ENCODE data around the gene ZNF35. TPM values are rescaled to one million over a fixed set of nuclear protein-coding genes. Genes with fewer than 3 reads are reported as not detected.
A peak's percentile ranks its signal among the peaks of the same experiment; 100 is the strongest.

ZNF35 gene
- total RNA-seq, 1 experiment from 2014 or later: 11.3 TPM

- intact Hi-C loops (cut with micrococcal nuclease; ENCODE audit: unreplicated experiment): loop anchor here (2.0 to 5.0 kb wide), 2 partner anchors 23 to 135 kb away; partner anchors contain the start of gene ZNF197
- Mint-ChIP-seq H3K27me3 (ENCODE audit: unreplicated experiment) (no peaks in the 10 kb centered on the region), H3K27ac (ENCODE audit: unreplicated experiment) (no peak overlapping the region), H3K4me1 (ENCODE audit: low read depth, unreplicated experiment) (no peaks in the 10 kb centered on the region), H3K9me3 (ENCODE audit: low read depth, unreplicated experiment) (peaks cover 3% of the 10 kb centered on the region), H3K4me3 (ENCODE audit: low read depth, unreplicated experiment) (peak overlapping the region; percentile 87), H3K36me3 (ENCODE audit: insufficient read depth, unreplicated experiment) (peaks cover 25% of the 10 kb centered on the region)
- TF ChIP-seq CTCF (IDR thresholded peaks at IDR 0.05; ENCODE audit: unreplicated experiment): no peak
- no peak for DNase-seq
- CTCF ChIA-PET: no interaction called here
- no TSS peak for BruUV-seq (replicated peaks)
Observed at GRCh38 chr3:44647771-44648170, 761 bp upstream of the ZNF35 start.

DNA sequence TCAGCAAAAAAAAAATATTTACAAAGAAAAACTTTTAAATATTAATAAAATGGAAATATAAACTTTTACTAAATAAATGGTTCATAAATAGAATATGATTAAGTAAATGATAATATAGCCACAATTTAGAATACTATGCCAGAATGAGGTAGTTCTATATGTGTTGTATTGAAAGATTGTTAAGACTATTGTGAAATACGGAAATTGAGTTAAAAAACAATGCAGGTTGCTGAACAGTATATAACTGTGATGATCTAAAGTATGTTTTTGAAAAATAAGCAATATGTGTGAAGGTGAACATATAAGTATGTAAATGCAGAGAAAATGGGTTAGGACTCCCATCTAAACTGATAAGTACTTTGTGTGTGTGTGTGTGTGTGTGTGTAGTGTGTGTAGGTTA lies 1.2 kb downstream of the ZNF35 start:
- H3K27ac Mint-ChIP-seq (ENCODE audit: unreplicated experiment): peak overlapping the region; percentile 79
- H3K27me3 Mint-ChIP-seq (ENCODE audit: unreplicated experiment): no peaks in the 10 kb centered on the region
- peak overlapping the region; percentile 87 for H3K4me3 Mint-ChIP-seq (ENCODE audit: low read depth, unreplicated experiment)
- peaks cover 30% of the 10 kb centered on the region for H3K36me3 Mint-ChIP-seq (ENCODE audit: insufficient read depth, unreplicated experiment)
- BruUV-seq (replicated peaks): no TSS peak
- no peak for TF ChIP-seq CTCF (IDR thresholded peaks at IDR 0.05; ENCODE audit: unreplicated experiment)
- intact Hi-C loops (cut with micrococcal nuclease; ENCODE audit: unreplicated experiment): loop anchor here (2.0 to 5.0 kb wide), 2 partner anchors 25 to 137 kb away; partner anchors contain the start of gene ZNF197
- peaks cover 3% of the 10 kb centered on the region for H3K9me3 Mint-ChIP-seq (ENCODE audit: low read depth, unreplicated experiment)
- no peak for DNase-seq
- CTCF ChIA-PET: no interaction called here
- no peaks in the 10 kb centered on the region for H3K4me1 Mint-ChIP-seq (ENCODE audit: low read depth, unreplicated experiment)

DNA sequence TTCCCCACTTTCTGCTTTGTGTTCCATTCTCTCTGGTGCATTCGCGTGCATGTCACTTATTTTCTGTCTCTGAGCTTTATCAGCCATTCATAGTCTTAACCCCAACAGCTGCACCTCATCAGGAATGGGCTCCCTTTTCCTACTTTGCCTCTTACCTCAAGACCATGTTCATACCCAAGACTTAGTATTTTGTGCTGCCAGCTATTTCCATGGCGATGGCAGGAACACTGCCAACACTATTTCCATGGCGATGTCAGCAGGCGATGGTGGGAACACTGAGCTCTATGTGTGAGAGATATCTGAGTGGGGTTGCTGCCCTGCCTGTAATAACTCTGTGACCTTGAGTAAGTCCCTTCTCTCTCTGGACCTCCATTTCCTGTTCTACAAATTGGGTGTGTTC lies 5.5 kb downstream of the ZNF35 start:
- CTCF ChIA-PET: no interaction called here
- Mint-ChIP-seq H3K36me3 (ENCODE audit: insufficient read depth, unreplicated experiment) (peaks cover 54% of the 10 kb centered on the region), H3K4me1 (ENCODE audit: low read depth, unreplicated experiment) (no peaks in the 10 kb centered on the region), H3K4me3 (ENCODE audit: low read depth, unreplicated experiment) (no peak overlapping the region), H3K27ac (ENCODE audit: unreplicated experiment) (no peak overlapping the region), H3K27me3 (ENCODE audit: unreplicated experiment) (no peaks in the 10 kb centered on the region), H3K9me3 (ENCODE audit: low read depth, unreplicated experiment) (peaks cover 11% of the 10 kb centered on the region)
- intact Hi-C loops (cut with micrococcal nuclease; ENCODE audit: unreplicated experiment): no loop called here
- no TSS peak for BruUV-seq (replicated peaks)
- no peak for TF ChIP-seq CTCF (IDR thresholded peaks at IDR 0.05; ENCODE audit: unreplicated experiment)
- no peak for DNase-seq

DNA sequence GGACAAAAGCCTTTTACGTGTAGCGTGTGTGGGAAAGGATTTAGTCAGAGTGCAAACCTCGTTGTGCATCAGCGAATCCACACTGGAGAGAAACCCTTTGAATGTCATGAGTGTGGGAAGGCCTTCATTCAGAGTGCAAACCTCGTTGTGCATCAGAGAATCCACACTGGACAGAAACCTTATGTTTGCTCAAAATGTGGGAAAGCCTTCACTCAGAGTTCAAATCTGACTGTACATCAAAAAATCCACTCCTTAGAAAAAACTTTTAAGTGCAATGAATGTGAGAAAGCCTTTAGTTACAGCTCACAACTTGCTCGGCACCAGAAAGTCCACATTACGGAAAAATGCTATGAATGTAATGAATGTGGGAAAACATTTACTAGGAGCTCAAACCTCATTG lies 10.5 kb downstream of the ZNF35 start:
- Mint-ChIP-seq H3K36me3 (ENCODE audit: insufficient read depth, unreplicated experiment) (peaks cover 52% of the 10 kb centered on the region), H3K4me3 (ENCODE audit: low read depth, unreplicated experiment) (no peak overlapping the region), H3K4me1 (ENCODE audit: low read depth, unreplicated experiment) (no peaks in the 10 kb centered on the region), H3K27ac (ENCODE audit: unreplicated experiment) (no peak overlapping the region), H3K27me3 (ENCODE audit: unreplicated experiment) (no peaks in the 10 kb centered on the region), H3K9me3 (ENCODE audit: low read depth, unreplicated experiment) (peaks cover 14% of the 10 kb centered on the region)
- TF ChIP-seq CTCF (IDR thresholded peaks at IDR 0.05; ENCODE audit: unreplicated experiment): no peak
- CTCF ChIA-PET: no interaction called here
- no peak for DNase-seq
- intact Hi-C loops (cut with micrococcal nuclease; ENCODE audit: unreplicated experiment): no loop called here
- BruUV-seq (replicated peaks): no TSS peak
